ENCODE measurements around the gene RNU2-63P. TPM values are rescaled to one million over a fixed set of nuclear protein-coding genes. Genes with fewer than 3 reads are reported as not detected.
"Not testable (repeated sequence)": the region's sequence is repeated elsewhere in the genome, so short reads cannot be mapped to it uniquely, and the experiment has no call there.

Gene RNU2-63P
- total RNA-seq, 1 donor from 2014 or later: not detected

- H3K27ac ChIP-seq: no peak overlapping the region
- H3K4me1 ChIP-seq: no peaks in the 10 kb centered on the region
- no peaks in the 10 kb centered on the region for H3K9me3 ChIP-seq
- no peak for DNase-seq
- H3K36me3 ChIP-seq: peaks cover 57% of the 10 kb centered on the region
- intact Hi-C loops (cut with DNase I): no loop called here
- TF ChIP-seq CTCF (IDR thresholded peaks at IDR 0.05): no peak
- H3K4me3 ChIP-seq: no peak overlapping the region
- no peak for ATAC-seq
- H3K27me3 ChIP-seq (ENCODE audit: low read depth): no peaks in the 10 kb centered on the region
Observed at GRCh38 chr2:88027697-88028389, 11.5 kb upstream of the RNU2-63P start.

GRCh38 chr2:88024509-88024908, 8.2 kb upstream of the RNU2-63P start:
- ATAC-seq (no peak), DNase-seq (no peak)
- Histone ChIP-seq H3K4me3 (no peak overlapping the region), H3K27me3 (ENCODE audit: low read depth) (no peaks in the 10 kb centered on the region), H3K36me3 (peaks cover 24% of the 10 kb centered on the region), H3K4me1 (no peaks in the 10 kb centered on the region), H3K27ac (no peak overlapping the region), H3K9me3 (no peaks in the 10 kb centered on the region)
- intact Hi-C loops (cut with DNase I): no loop called here
- no peak for TF ChIP-seq CTCF (IDR thresholded peaks at IDR 0.05)

GRCh38 chr2:88022669-88022921, 6.2 kb upstream of the RNU2-63P start:
- Histone ChIP-seq H3K27me3 (ENCODE audit: low read depth) (no peaks in the 10 kb centered on the region), H3K4me3 (no peak overlapping the region), H3K9me3 (no peaks in the 10 kb centered on the region), H3K36me3 (peaks cover 5% of the 10 kb centered on the region), H3K4me1 (no peaks in the 10 kb centered on the region), H3K27ac (no peak overlapping the region)
- ATAC-seq (peak in 1 of 2 donors; percentile 51), DNase-seq (no peak)
- TF ChIP-seq CTCF (IDR thresholded peaks at IDR 0.05): no peak
- intact Hi-C loops (cut with DNase I): no loop called here

GRCh38 chr2:88019985-88020384, 3.6 kb upstream of the RNU2-63P start:
- DNase-seq (no peak), ATAC-seq (no peak)
- Histone ChIP-seq H3K27me3 (ENCODE audit: low read depth) (no peaks in the 10 kb centered on the region), H3K27ac (no peak overlapping the region), H3K4me3 (no peak overlapping the region), H3K4me1 (no peaks in the 10 kb centered on the region), H3K36me3 (no peaks in the 10 kb centered on the region), H3K9me3 (no peaks in the 10 kb centered on the region)
- intact Hi-C loops (cut with DNase I): no loop called here
- no peak for TF ChIP-seq CTCF (IDR thresholded peaks at IDR 0.05)

GRCh38 chr2:88018909-88019308, 2.6 kb upstream of the RNU2-63P start:
- H3K4me1 ChIP-seq: no peaks in the 10 kb centered on the region
- no peaks in the 10 kb centered on the region for H3K9me3 ChIP-seq
- TF ChIP-seq CTCF (IDR thresholded peaks at IDR 0.05): no peak
- H3K27ac ChIP-seq: no peak overlapping the region
- no peak for ATAC-seq
- no peaks in the 10 kb centered on the region for H3K36me3 ChIP-seq
- intact Hi-C loops (cut with DNase I): no loop called here
- DNase-seq: no peak
- H3K4me3 ChIP-seq: no peak overlapping the region
- H3K27me3 ChIP-seq (ENCODE audit: low read depth): no peaks in the 10 kb centered on the region

GRCh38 chr2:88018077-88018805, 1.9 kb upstream of the RNU2-63P start:
- H3K4me3 ChIP-seq; H3K9me3 ChIP-seq; DNase-seq; H3K36me3 ChIP-seq; H3K27me3 ChIP-seq (ENCODE audit: low read depth); ATAC-seq; H3K27ac ChIP-seq; H3K4me1 ChIP-seq; intact Hi-C loops (cut with DNase I): not testable (repeated sequence)

GRCh38 chr2:88017780-88018038, 1.4 kb upstream of the RNU2-63P start:
- H3K9me3 ChIP-seq; ATAC-seq; intact Hi-C loops (cut with DNase I); H3K4me1 ChIP-seq; DNase-seq; H3K36me3 ChIP-seq; H3K27me3 ChIP-seq (ENCODE audit: low read depth); H3K4me3 ChIP-seq; H3K27ac ChIP-seq: not testable (repeated sequence)

All from lower lobe of right lung (tissue), 2 donors.